ENCODE measurements around the gene WDR81.

WDR81 gene

DNA sequence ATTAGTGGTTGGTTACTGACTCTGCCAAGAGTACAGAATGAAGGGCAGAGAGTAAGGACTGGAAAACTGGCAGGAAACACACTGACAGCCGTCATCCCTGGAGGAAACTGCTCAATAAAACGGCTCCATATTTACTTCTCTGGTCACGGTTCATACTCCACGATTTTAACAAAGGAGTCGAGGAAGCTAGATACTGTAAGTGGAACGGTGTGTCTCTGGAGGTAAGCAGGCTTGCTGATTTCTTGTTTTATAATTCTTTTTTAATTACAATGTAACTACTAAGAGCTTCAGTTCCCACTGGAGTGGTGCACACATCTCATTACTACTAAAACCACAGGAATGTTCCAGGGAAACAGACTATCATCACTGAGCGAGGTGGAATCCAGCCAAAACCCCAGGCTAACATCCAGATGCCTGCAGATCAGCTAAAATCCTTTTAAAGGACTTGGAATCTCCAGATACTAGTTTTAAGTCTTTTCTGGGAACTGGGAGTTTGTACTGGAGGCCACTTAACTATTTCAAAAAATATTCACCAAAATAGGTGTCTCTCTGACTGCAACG is 55.1 kb downstream of the WDR81 start:
- DNase-seq (ENCODE audit: low read depth in 2 of 2) = no peak

DNA sequence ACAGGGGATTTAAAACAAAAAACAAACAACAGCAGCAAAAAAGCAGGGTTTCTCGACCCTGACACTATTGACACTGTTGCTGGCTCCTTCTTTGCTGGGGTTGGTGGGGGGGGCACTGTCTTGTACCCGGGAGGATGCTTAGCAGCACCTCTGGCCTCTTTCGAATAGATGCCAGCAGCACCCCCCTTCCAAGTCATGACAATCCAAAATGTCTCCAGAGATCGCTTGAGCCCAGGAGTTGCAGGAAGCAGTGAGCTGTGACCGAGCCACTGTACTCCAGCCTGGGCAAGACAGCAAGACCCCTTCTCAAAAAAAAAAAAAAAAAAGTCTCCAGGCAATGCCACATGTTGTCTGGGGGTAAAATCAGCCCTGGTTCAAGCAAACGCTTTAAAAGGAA is 57.7 kb downstream of the WDR81 start:
- DNase-seq (ENCODE audit: low read depth in 2 of 2) = no peak

DNA sequence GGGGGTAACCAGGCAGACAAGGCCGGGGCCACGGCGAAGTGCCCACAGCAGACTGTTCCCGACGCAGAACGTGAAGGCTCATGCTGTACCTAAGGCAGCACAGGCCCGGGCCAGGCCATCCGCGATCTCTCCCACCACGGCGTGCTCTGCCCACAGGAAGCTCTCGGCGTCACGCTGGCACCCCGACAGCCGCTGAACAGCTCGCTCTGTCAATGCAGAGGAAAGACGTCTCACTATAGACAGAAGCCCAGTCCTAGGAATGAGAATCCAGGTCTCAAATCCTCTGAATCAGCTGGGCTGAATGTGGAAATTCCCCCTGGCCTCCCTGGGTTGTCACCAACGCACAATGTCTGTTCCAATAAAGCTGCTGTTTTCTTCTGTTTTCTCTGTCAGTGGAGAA is 58.8 kb downstream of the WDR81 start:
- DNase-seq (ENCODE audit: low read depth in 2 of 2) = no peak

DNA sequence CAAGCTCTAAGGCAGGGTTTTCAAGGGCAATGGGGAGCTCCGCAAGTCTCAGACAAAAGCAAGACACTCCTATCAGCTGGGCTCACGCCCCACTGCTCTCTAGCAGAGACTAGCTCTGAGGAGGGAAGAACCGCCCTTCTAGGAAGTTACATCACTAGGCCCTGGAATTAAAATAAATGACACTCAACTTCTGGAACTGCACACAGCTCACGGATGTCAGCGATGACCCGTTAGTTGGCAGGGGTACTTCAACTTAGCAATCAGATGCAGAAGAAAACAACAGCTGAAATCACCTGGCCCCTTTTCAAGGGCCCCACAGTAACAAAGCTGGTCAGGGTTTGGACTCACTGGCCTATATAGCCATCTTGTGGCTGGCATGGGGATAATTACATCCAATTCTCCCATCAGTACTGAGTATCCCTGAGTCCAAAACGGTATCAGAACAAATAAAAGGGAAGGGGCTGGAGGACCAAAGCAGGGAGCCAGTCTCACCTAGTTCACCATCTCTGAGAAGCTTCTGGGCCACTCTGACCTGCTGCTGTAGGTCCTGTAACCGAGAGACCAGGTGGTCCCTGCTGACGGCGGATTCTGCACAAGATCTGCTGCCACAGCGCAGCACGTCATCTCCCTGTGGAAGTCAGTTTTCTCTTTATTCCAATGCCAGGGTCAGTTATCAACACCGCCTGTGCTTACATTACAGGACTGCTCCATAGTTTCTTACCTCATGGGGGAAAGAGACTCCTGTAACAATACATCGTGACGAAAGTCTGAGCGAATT is 59.5 kb downstream of the WDR81 start:
- DNase-seq (ENCODE audit: low read depth in 2 of 2) = no peak

DNA sequence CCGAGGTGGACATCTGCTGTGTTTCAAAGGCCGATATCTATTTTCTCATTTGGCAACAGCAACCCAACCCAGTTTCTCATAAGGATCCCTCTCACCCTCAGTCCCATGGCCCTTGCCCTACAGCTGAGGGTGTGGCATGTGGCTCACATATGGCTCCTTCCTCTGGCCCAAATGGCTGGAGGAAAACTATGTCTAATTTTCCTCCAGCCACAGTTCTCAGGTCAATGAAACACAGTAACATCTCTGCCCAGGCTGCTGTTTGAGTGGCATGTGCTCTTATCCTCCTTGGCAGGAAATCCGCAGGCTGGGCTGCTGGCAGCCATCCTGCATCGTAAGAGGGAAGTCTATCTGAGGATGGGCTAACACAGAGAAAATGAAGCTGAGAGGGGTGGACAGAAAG is 61.4 kb downstream of the WDR81 start:
- DNase-seq (ENCODE audit: low read depth in 2 of 2) = no peak

DNA sequence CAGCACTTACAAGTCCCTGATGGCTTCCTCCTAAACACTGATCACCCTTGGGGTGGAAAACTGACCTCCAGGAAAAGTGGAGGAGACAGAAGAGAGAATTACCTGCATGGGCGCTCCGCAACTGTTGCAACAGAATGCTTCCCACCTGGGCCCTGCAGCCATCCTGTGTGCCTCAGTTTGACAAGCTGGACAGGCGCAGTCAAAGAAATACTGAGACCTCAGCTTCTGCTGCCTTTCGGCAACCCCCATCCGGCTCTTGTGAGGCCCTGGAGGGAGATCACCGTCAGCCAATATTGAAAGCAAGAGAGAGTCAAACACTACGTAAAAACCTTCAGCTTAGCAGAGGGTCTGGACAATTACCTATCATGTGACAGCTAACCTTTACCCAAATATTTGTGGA is 62.2 kb downstream of the WDR81 start:
- DNase-seq (ENCODE audit: low read depth in 2 of 2) = no peak

DNA sequence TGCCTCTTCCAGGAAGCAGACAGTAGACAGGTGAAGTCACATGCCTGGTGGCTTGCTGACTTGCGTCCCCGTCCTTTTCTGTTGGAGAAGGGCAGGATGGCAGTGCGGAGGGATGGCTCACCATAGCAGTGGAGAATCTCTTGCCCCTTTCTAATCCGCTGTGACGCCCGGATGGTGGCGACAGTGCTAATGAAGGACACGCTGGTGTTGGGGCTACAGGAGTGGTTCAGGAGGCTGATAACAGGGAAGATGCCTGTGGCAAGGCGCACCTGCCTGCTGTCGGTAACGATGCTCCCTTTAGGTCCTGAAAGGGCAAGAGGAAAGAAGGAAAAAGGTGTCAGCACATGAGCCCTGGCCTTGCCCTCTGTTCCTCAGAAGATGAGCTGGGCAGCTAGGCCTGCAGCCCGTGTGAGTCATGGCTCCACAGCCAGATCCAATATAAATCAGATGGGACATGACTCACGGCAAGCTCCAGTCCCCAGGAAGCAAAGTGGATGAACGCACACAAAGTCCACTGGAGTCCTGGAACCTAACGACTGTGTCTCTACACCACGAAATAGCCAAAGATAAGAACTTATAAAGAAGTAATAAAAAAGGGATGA is 62.9 kb downstream of the WDR81 start:
- no peak for DNase-seq (ENCODE audit: low read depth in 2 of 2)

Data from stimulated activated CD8-positive, alpha-beta memory T cell treated with anti-CD3 and anti-CD28 coated beads, Interleukin-7, amount 100 ng/mL, for 4 hours (primary cell).